Skeletal muscle tissue (tissue), 1 donor: ENCODE measurements around the gene CFAP161. TPM values are rescaled to one million over a fixed set of nuclear protein-coding genes. Genes with fewer than 3 reads are reported as not detected.

Experiments
- total RNA-seq: library from RNA; depleted of rRNA; stranded (reverse); fragments of >200 nt; gene quantifications from one replicate; pipeline ENCODE4 v1.2.3, GENCODE V29; 2014

CFAP161 gene
- total RNA-seq, 1 donor from 2014 or later: 5.7 TPM

Other genes with a start within 250 kb of the CFAP161 start
- 17.2 TPM for gene MESD, start 144.5 kb upstream of the CFAP161 start, total RNA-seq
- 5.7 TPM for gene TLNRD1, start 133.3 kb upstream of the CFAP161 start, total RNA-seq
- 4.7 TPM for gene IL16, start 62.6 kb downstream of the CFAP161 start, total RNA-seq
- gene STARD5, start 189.9 kb downstream of the CFAP161 start, total RNA-seq: 2.1 TPM
- gene TMC3, start 239.9 kb downstream of the CFAP161 start, total RNA-seq: not detected